AG08395 (cell line): ENCODE results near the gene KRT16.

ENCODE experiments used
- DNase-seq: peaks from one replicate; pipeline ENCODE4 v3.0.0; 2012; ENCODE audit warnings: mixed read lengths, low spot score

The KRT16 gene

DNA sequence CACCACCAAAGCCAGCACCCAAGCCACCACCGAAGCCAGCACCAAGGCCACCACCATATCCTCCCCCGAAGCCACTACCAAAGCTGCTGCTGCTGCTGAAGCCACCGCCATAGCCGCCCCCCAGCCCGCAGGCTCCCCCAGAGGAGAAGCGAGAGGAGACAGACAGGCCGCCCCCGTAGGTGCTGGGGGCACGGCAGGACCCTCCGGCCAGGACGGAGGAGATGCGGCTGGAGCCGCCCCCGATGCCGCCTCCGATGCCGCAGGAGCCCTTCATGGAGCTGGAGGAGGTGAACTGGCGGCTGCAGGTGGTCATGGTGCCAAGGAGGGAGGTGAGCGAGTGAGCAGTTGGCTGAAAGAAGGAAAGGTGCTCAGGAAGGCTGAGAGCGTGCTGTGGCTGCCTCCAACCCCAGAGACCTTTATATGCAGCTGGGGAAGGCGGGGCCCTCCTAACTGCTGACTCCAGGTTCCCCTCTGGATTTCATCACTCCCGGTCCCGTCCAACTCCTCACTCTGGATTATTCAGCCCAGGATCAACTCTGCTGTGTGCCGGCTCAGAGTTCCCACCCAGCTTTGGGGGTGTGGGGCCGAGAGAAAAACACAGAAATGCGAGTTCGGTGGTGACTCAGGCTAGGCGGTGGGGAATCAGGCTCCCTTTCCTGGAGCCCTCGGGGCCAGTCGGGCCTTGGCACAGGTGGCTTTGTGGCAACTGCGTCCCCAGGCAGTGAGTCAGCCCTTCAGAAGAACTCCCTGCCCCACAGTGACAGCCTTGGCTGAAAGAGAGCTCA lies at the start of gene KRT16:
Gene KRT16, minus strand, starts transcription at position 392 of the 785 bp plus-strand sequence. Its CDS starts 79 bp downstream, at position 313.
- peak; percentile 58 for DNase-seq

DNA sequence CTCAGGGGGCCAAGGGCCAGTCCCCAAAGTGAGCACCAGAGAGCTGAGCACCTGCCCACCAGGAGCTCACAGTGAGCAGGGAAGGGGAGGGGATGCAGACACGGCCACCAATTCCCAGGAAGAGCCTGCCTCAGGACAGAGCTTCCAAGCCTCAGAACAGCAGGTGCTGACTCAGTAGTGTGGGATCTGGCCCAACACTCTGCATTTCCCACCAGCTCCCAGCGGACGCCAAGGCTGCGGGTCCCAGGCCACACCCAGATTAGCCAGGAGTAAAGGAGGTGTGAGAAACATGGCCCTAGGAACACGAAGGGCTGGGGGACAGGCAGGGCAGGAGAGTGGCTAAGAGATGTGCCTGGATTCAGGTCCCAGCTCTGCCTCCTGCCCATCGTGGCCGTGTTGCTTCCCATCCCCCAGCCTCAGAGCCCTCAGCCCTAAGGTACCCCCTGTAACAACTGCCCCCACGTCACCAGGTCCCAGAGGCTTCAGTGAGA lies 47.7 kb upstream of the KRT16 start:
- no peak for DNase-seq

DNA sequence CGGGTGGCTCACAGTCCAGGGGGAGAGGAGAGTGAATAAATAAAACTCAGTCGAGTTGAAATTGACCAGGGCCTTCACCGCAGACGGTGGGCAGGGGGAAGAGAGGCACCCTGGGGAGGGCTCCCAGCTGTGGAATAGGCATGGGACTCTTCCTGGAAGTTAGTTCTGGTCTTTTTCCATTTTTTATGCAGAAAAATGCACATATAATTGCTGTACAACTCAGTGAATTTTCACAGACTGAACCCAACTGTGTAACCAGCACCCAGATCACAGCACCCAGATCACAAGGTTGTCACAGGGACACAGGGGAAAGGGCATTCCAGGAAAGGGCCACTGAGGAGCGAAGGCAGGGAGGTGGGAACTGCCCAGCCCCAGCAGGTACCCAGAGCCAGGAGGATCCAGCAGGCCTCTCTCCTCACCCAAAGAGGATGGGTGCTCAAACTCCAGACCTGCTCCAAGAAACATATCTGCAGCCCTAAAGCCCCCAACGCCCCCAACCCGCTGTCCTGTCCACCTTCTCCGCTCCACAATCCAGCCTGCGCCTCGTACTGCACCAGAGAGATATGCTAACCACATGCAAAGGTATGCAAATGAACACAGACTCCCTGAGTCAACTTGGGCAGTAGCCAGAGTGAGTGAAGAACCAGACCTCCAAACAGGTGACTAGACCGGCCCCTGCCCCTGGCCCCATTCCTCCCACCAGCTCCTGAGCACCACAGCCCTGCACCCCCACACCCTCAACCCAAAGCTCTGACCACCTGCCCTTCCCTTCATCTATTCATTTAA lies 47.1 kb upstream of the KRT16 start:
- no peak for DNase-seq

DNA sequence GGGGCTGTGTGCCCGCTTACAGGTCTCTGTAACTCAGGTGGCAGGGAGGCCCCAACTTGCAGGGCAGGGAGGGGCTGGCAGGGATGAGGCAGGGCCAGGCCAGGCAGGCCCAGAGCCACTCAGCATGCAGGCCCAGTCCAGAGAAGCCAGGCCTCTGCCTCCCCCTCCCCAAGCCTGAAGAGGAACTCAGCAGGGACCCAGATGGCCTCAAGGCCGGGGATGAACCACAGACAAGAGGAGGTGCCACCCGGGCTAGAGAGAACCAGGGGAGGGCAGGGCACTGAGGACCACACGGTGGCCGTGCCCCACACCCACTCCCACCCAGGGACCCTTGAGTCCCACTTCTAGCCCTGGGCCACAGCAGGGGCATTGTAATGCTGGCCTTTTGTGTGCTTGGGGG lies 46.3 kb upstream of the KRT16 start:
- no peak for DNase-seq

DNA sequence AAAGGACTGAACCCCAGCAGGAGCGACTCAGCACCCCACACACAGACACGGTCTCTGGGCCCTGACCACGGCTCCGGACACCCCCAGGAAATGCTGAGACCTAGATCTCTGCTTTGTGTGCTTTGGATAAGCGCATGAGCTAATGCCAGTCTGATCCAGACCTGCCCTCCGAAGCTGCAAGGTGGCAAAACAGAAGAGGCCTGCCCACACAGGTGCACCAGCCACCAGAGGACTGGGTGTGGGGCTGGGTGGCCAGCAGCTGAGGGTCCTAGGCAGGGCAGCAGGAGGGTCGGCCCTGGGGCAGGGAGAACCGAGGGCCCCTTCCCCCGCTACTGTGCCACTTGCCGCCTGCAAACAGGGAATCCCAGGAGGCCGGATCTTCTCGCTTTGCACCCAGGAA lies 45.4 kb upstream of the KRT16 start:
- no peak for DNase-seq

DNA sequence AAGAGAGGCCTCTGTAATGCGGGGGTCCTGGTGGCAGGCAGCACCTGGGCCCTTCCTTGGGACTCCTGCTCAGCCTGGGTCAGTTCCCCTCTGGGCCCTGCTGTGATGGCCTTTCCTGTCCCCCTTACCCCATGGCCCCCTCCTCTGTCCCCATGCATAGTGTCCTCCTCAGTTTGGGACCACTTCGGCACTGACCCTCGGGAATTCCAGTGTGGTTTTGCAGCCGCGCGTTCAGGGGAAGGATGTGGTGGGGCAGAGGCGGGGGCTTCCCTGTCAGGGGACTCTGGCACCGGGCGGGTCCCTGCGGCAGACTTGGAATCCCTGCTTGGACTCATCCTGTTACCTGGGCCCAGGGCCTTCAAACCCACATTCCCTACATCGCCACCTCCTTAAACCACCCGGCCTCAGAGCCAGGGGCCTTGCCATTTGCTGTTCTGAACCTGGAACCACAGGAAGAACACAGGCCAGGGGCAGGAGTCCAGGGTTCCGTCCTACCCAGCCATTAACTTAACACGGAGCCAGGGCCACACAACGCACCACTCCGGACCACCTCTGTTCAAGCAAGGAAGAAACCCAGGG lies 44.7 kb upstream of the KRT16 start:
- no peak for DNase-seq

DNA sequence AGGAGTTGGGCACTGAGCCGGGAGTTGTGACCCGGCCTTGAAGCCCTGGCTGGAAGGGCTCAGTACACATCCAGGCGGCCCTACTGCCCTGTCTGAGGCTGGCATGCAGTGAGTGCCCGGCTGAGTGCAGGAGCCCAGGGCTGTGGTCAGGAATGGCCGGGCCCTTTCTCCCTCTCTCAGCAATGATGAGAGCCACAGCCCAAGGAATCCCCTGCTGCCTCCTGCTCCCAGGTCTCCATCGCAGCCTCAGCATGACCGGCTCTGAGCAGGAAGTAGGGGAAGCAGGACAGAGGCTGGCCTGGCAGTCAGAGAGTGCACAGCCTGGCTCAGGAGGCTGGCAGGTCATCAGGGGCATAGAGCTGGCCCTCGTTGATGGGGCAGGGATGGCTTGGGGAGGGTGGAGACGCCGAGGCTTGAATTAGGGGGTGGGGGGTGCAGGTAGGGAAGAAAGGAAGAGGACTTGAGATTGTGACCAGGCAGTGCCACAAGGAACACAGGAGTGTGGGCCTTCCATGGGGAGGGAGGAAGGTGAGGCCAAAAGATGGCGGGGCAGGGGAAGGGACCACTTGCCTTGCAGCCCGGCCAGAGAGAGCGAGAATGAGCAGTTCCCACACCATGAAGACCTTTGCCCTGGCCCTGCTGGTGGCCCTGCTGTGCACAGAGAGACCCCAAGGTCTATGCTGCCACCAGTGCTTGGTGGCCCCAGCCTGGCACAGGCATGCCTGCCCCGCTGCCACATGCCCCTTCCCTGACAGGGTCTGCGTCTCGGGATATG lies 43.9 kb upstream of the KRT16 start:
- DNase-seq, result no peak

DNA sequence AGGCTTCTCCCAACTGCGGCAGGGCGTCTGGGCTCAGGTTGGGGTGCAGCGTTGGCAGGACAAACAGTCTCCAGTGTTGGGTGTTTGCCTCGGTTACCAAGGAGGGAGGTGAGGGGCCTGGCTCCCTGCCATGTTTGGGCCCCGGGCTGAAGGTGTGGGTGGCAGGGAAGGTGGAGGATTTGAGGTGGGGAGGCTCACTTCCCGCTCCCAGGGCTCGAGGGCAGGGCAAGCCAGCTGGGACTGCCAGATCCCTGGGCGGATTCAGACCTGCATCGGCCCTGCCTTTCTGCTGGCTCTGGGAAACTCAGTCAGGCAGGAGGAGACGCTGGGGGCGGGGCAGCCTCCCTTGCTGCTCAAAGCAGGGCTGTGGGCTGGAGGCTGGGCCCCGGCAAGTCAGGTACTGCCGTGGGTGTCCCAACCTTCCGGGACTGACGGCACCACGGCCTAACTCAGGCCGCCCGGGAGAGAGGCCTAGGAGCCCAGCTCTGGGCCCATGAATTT lies 43.1 kb upstream of the KRT16 start:
- DNase-seq, result no peak

DNA sequence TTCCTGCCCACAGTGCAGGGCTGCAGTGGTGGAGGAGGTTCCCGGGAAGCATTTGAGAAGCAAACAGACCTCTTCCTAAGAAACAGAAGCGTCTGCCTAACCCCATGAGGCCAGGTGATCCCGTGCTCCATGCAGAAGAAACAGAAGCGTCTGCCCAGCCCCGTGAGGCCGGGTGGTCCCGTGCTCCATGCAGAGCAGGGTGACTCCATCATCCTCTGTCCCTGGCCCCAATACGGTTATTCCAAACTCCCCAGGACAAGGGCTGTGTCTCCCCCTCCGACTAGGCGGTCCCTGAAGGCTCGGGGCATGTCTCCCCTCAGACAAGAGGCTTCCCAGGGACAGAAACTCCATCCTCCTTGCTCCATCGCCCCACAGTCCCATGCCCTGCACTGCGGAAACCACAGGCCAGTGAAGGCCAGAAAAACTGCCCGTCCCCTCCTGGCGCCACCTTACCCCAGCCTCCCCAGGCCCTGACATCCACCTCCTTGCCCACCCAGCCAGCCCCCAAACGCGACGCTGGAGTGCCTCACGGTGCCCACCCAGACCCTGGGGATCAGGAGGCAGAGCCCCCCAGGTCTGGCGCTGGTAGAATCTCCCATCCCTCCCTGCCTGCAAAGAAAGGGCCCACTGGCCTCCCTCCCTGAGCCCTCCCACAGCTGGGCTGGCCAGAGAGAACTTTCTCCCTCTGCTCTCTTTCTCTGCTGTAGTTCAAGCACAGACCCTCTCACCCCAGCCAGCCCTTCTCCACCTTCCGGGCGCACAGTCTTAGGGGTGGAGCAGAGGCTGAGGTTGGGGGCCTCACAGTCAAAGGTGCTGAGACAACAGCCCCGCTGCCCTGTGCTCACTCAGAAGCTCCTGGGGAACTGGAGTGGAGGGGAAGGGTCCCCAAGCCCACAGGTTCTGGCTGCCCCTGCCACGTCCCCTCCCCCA lies 42.4 kb upstream of the KRT16 start:
- DNase-seq, result no peak

DNA sequence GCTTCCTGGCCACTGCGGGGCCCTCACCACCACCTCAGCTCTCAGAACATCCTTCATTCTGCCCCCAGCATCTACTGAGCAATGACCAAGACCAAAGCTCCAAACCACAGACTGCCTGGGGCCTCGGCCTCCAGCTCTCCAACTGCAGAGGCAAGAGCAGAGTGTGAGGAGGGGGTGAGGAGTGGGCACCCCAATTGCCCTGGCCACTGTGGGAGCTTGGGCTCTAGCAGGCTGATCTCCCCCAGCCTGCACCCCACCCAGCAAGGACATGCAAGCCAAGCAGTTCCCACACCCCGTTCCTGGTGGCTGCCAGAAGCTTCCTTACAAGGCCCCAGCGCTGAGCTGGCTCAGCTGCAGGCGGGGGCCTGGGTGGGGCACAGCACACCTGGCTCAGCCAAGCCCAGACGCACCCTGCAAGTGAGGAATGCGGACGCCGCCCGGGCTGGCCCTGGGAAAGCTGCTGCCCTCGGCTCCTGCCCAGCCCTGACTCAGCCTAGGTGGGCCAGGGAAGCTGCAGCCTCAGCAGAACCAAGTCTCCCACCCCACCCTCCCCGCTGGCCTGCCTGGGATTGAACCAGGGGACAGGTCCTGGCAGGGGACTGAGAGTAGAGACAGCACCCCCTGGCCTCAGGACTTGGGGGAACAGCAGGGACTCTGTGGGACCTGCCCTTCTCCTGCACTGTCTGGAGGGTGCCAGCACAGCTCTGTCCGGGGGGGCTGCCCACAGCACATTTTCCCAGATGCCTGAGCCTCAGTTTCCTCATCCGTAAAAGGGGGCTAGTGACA lies 41.5 kb upstream of the KRT16 start:
- no peak for DNase-seq

DNA sequence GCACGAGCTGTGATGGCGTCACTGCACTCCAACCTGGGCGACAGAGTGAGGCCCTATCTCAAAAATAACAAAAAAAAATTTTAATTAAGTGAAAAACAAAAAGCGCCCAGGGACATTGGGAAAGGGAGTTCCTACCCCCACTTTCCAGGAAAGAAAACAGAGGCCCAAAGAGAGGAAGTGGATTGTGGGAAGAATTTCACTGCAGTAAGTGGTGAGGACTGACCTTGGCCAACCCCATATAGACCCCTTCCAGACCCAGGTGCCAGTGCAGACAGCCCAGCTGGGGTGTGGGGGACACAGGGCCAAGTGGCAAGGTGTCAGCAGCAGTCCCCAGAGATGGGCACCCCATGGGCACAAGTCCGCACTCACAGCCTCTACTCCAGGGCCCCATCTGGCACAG lies 40.9 kb upstream of the KRT16 start:
- DNase-seq, result no peak

DNA sequence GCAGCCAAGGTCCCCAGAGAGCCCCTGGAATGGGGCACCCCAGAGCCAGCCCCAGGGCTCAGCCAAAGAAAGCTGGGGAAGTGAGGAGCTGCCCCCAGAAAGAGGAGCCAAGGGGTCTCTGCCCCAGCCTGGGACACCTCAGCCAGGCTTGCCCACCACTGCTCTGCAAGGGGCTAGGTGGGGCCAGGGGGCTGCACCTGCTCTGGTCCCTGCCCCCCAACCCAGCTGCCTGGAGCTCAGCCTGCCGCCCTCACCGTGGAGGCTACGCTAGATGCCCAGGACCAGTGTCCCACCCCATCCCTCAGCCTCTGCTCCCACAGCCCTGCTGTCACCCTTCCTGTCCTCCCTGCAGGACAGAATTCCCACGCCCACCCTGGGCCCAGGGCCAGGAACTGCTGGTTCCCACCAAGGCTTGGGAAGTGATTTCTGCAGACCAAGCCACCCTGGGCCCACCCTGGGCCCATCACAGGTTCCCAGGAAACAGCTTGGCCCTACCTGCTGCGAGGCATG lies 39.9 kb upstream of the KRT16 start:
- no peak for DNase-seq

DNA sequence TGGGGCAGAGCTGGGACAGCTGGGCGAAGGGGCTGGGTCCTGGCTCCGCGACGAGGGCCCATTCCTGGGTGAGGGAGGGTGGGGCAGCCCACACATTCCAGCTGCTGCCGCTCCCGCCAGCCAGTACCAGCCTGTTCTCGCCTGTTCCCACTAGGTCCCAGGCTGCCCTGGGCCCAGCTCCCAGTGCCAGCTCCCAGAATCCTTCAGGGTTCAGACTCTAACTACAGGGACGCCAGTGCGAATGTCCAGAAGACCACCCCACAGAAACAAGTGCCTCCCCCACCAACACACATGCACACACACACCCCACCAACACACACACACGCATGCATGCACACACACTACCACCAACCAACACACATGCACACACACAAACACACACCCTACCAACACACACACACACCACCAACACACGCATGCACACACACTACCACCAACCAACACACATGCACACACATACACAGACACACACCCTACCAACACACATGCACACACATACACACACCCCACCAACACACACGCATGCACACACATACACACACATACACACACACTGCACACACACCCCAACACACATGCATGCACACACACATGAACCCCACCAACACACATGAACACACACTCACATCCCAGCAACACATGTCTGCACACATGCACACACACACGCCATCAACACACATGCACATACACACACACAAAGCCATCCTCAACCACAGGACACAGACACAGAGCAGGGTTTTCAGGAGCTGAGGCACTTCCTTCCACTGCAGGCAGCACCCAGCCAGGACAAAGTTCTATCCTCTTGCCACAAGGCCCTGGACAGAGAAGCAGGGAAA lies 39.3 kb upstream of the KRT16 start:
- DNase-seq, result no peak

DNA sequence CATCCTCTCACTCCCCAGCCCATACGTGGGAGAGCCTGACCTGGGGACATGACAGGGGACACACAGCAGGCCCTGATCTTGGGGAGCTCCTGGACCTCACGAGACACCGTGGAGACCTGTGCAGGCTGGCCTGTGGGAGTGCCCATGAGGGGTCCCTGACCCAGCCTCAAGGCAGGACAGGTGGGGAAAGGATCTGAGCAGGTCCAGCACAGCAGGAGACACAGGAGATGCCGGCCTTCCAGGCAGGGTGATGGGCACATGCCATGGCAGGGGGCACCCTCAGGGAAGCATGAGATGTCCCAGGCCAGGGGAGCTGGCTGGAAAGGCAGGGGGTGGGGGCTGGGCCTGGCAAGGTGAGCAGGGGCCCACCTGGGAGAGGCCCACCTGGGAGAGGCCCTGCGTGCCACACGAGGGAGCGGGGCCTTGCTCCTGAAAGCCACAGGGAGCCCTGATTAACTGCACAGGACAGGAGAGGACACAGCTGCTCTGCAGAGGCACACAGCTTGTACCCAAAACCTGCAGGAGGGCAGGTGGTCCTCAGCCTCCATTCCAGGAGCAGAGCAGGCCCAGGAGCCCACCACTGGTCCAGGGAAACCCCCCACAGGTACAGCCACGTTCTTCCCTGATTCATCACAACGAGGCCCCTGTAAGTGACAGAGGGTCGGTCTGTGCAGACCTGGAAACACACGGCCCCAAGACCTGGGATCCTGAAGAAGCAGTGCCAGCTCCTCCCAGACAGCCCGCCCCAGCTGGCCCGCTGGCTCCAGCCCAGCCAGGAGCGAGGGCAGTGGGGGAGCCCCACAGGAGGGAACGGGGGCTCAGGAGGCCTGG lies 38.4 kb upstream of the KRT16 start:
- no peak for DNase-seq

DNA sequence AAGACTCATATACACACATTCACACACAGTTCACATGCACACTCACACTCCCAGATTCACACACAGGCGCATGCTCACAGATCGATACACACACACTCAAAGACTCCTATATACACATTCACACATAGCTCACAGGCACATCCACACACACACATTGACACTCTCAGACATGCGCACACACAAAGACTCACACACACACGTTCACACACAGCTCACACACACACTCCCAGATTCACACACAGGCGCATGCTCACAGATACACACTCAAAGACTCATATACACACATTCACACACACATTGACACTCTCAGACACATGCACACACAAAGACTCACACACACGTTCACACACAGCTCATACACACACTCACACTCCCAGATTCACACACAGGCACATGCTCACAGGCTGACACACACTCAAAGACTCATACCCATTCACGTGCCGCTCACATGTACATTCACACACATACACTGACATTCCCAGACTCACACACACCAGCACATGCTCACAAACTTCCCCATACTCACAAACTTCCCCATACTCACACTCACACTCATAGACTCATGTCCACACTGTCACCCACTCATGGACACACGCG lies 37.5 kb upstream of the KRT16 start:
- no peak for DNase-seq

DNA sequence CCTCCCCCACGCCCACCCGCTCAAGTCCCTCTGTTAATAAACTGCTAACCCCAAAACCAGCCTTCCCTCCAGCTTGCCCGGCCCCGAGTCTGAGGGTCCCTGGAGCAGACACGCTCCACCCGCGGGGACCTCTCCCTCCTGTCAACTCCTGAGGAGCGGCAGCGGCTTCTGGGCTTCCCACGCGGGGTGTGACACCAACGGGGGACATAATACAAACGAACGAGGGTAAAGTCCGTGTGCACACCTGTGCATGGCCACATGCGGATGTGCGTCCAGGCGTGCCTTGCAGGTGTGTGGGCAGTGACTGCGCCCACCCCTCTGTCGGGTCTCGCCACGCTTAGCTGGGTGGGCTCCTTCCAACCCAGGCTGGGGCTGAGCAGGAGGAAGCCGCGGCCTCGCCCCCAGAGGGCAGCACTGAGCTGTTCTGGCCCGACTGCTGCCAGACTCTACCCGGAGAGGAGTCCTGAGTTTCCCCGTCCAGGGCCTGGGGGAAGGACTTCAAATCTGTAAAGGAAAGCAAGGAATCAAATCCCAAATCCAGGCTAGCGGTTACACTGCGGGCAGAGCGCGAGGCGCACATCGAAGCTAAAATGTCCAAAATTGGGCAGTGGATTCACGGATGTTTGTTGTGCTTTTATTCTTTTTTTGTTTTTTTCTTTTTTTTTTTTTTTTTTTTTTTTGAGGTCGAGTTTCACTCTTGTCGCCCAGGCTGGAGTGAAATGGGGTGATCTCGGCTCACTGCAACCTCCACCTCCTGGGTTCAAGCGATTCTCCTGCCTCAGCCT lies 36.0 kb upstream of the KRT16 start:
- DNase-seq, result peak; percentile 91

DNA sequence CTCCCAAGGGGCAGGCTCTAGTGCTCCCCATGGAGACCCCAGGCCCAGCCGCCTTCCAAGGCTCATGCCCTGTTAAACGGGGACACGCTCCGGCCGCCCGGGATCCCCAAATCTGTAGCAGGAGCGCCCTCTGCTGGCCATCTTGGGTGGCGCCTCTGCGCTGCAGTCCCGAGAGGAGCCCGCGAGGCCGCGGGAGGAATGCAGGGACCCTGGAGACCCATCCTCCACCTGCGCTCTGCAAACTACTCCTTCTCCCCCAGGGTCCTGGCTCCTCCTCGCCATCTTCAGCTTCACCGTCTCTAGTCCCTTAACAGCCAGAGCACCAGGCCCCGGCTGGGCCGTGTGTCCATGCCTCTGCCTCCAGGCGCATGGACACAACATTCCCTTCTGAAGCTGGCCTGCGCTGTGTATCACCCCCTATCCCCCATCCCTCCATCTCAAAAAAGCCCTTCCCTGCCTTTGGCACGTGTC lies 35.4 kb upstream of the KRT16 start:
- DNase-seq, result peak; percentile 87
